Measurements from ENCODE around the gene ARRDC3.

The ARRDC3 gene

GRCh38 chr5:91384671-91385430 is 1.7 kb upstream of the ARRDC3 start:
- no peak for DNase-seq (ENCODE audit: low read depth)

- DNase-seq (ENCODE audit: low read depth) = no peak
These were observed 811 bp upstream of the ARRDC3 start for GRCh38 chr5:91383956-91384300.

GRCh38 chr5:91382530-91383026 is 539 bp downstream of the ARRDC3 start:
- DNase-seq (ENCODE audit: low read depth) = no peak

GRCh38 chr5:91381774-91382359 is 1.2 kb downstream of the ARRDC3 start:
- DNase-seq (ENCODE audit: low read depth) = peak; percentile 65

GRCh38 chr5:91381239-91381773 is 1.8 kb downstream of the ARRDC3 start:
- DNase-seq (ENCODE audit: low read depth) = no peak

GRCh38 chr5:91380491-91381238 is 2.5 kb downstream of the ARRDC3 start:
- DNase-seq (ENCODE audit: low read depth) = peak; percentile 98

- peak; percentile 92 for DNase-seq (ENCODE audit: low read depth)
These were observed 3.1 kb downstream of the ARRDC3 start for GRCh38 chr5:91379914-91380490.

GRCh38 chr5:91379246-91379913 is 3.7 kb downstream of the ARRDC3 start:
- no peak for DNase-seq (ENCODE audit: low read depth)

GRCh38 chr5:91378752-91379211 is 4.3 kb downstream of the ARRDC3 start:
- DNase-seq (ENCODE audit: low read depth) = no peak

- DNase-seq (ENCODE audit: low read depth) = no peak
These were observed 8.1 kb downstream of the ARRDC3 start for GRCh38 chr5:91374893-91375520.

- DNase-seq (ENCODE audit: low read depth) = no peak
These were observed 9.5 kb downstream of the ARRDC3 start for GRCh38 chr5:91373600-91373999.

- no peak for DNase-seq (ENCODE audit: low read depth)
These were observed 10.1 kb downstream of the ARRDC3 start for GRCh38 chr5:91373006-91373405.

- no peak for DNase-seq (ENCODE audit: low read depth)
These were observed 13.6 kb downstream of the ARRDC3 start for GRCh38 chr5:91369480-91369879.

- DNase-seq (ENCODE audit: low read depth) = no peak
These were observed 15.0 kb downstream of the ARRDC3 start for GRCh38 chr5:91367908-91368648.

GRCh38 chr5:91367344-91367743 is 15.8 kb downstream of the ARRDC3 start:
- DNase-seq (ENCODE audit: low read depth) = no peak

- DNase-seq (ENCODE audit: low read depth) = no peak
These were observed 16.6 kb downstream of the ARRDC3 start for GRCh38 chr5:91366551-91366950.

GRCh38 chr5:91365498-91365897 is 17.6 kb downstream of the ARRDC3 start:
- DNase-seq (ENCODE audit: low read depth) = no peak

GRCh38 chr5:91362935-91363334 is 20.2 kb downstream of the ARRDC3 start:
- no peak for DNase-seq (ENCODE audit: low read depth)

- no peak for DNase-seq (ENCODE audit: low read depth)
These were observed 21.3 kb downstream of the ARRDC3 start for GRCh38 chr5:91361790-91362189.

- DNase-seq (ENCODE audit: low read depth) = no peak
These were observed 21.9 kb downstream of the ARRDC3 start for GRCh38 chr5:91361055-91361701.
